Activated T-helper 1 cell treated with Interleukin-2 at 50 U/mL for 16 hours (primary cell): ENCODE results near the gene KLF13.

Source experiments
- DNase-seq: peaks from one replicate; pipeline ENCODE4 v3.0.0-alpha.2; 2020; ENCODE audit warnings: low read depth

KLF13 gene

DNA sequence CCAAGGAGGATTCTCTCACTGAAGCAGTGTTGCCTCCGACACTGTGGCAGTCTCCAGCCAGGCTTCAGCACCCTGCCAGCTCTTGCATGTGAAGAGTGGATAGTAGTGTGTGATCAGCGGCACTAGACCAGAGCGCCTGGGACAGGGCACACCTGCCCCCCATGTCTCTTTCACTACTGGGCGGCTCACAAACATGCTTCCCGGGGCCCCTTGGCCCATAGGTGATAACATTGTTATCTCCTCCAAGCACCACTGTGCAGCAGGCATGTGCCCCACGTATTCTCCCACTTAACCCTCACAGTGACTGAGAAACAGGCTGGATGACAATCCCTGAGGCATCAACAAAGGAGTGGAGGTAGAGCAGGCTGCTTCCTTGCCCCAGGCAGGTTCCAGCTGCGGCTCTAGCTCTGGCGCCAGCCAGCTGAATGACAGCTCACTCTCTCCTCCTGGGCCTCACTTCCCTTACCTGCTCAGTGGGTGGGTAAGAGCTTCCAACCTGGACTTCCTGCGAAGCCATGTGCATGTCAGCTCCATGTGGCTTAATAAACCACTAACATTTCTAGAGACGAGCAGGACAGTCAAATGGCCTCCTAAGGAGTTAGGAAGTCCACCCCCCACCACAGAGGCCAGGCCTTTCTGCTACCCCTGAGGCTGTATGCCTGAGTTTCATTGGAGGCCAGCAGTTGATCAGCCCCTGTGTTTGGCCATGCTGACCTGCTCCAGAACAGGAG lies 37.8 kb downstream of the KLF13 start:
- DNase-seq, result no peak

GRCh38 chr15:31365032-31365654 lies 38.5 kb downstream of the KLF13 start:
- DNase-seq, result no peak

- DNase-seq, result peak; percentile 61
These were observed 39.1 kb downstream of the KLF13 start for GRCh38 chr15:31365655-31366127.

GRCh38 chr15:31366169-31366734 lies 39.6 kb downstream of the KLF13 start:
- no peak for DNase-seq

- no peak for DNase-seq
These were observed 40.5 kb downstream of the KLF13 start for GRCh38 chr15:31367021-31367729.

- no peak for DNase-seq
These were observed 41.2 kb downstream of the KLF13 start for GRCh38 chr15:31367730-31368344.

- no peak for DNase-seq
These were observed 43.1 kb downstream of the KLF13 start for GRCh38 chr15:31369727-31370126.

GRCh38 chr15:31371520-31372240 lies 45.0 kb downstream of the KLF13 start:
- no peak for DNase-seq

DNA sequence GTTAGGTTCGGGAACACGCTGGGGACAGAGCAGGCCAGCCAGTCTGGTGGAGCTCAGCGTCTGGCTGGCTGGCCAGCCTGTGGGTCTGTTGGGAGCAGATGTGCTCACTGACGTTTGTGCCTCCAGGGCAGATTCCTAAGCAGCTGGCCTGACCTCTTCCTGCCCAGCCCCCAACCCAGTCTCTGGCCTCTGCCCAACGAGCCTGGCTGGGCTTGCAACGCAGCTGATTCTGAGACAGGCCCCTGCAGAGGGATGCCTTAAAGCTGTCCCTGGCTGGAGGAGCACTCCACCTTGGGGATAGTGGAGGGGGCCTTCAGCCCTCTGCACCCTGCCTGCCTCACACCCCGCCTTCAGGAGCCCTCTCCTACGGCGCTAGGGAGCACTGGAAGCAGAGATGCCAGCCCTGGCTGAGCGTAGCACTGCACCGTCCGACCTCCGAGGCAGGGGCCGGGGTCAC lies 46.0 kb downstream of the KLF13 start:
- no peak for DNase-seq

DNA sequence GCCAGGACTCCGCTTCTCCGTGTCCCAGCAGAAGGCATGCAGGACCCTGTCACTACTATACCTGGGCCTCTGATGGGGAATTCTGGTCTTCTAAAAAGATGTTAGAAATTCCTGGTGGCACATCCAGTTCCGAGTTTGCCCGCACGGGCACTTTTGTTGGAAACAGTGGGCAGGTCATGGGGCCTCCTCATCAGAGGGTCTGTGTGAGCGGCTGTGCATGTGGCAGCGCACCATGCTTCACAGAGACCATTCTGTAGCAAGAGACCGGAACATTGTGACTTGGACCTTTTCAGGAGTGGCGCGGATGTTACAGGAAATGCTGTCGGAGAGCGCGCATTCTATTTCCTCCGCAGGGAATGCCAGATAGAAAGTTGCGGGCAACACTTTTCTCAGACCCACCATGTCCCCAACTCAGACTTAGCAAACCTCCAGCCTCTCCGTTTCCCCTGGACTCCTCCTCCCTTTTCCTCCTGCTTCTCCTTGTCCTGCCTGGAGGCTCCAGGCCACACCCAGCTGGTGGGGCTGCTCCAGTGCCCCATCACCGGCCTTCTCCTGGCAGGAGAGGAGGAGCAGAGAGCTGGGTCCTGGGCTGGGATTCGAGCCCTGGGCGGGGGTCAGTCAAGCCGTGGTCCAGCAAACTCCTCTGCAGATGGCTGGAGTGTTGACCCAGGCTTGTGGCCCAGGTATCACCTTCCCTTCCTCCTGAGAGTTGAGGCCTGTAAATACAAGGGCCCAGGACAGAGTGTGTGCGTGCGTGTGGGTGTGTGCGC lies 46.6 kb downstream of the KLF13 start:
- DNase-seq, result no peak

GRCh38 chr15:31373970-31374369 lies 47.3 kb downstream of the KLF13 start:
- DNase-seq, result no peak

DNA sequence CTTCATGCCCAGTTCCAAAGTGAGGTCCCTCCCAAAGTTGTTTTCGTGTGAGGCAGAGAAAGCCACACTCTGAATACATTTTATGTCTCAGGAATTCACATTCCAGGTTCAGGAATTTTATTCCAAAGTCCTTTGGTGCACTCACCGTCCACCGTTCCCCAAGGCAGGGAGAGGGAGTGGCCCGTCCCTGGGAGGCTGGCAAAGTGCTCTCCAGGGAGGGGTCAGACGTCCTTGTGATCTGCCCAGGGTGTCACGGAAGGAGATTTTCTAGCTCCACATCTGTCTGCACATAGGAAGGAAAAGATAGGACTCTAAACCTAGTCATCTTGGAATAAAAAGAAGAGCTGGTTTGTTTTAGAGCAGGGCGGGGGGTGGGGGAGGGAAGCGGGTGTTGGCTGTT lies 47.9 kb downstream of the KLF13 start:
- no peak for DNase-seq

- no peak for DNase-seq
These were observed 48.4 kb downstream of the KLF13 start for GRCh38 chr15:31374986-31375385.

GRCh38 chr15:31375772-31376171 lies 49.1 kb downstream of the KLF13 start:
- DNase-seq, result no peak

DNA sequence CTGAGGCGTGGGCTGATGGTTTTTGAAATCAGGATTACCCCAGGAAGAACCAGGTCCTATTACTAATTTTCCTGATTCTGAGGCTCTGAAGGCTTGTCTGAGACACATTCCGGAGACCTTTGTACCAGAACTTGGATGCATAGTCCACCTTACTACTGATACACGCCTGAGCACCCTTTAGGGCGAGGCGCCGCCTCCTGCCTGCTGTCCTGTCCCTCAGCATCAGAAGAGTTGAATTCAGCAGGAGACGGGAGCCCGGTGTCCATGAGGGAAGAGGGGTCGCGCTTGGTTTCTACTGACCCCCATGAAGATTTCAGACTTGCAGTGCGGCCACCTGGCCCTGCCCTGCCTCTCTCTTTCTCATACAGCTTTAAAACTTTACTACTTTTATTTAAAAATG lies 49.9 kb downstream of the KLF13 start:
- DNase-seq, result no peak

- DNase-seq, result no peak
These were observed 50.4 kb downstream of the KLF13 start for GRCh38 chr15:31377030-31377429.

DNA sequence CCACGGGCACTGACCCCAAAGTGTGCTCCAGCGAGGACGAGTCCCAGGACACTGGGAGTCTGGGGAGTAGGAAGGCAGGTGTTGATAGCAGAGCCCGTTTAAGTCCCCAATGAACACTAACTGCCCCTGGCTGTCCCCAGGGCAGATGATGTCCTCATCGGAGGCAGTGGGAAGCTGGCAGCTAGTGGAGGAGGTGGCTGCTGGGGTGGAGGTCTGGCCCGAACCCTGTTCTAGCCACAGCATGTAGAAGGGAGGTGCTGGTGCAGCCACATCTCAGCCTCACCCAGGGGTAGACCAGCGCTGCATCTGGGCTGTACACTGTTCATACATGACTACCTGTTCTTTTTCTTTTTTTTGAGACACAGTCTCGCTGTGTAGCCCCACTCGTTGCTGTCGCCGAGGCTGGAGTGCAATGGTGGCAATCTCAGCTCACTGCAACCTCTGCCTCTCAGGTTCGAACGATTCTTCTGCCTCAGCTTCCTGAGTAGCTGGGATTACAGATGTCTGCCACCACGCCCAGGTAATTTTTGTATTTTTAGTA lies 51.8 kb downstream of the KLF13 start:
- no peak for DNase-seq

- no peak for DNase-seq
These were observed 52.4 kb downstream of the KLF13 start for GRCh38 chr15:31379042-31379441.

DNA sequence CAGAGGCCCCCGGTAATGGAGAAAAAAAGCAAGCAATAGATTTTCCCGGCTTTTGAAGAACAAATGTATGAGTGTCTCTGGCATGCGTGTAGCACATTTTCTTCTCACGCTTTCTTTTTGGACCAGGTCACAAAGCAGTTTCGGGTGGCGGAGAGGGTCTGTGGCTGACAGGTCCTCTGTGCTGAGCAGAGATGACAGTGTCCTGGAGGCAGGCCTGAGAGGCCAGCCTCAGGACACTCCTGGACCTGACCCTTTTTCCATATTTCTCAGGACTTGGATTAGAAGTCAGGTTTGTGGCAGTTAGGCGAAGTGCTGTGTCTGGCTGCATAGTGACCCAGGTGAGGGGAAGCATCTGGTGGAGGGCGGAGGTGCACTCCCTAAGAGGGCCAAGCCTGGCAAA lies 52.9 kb downstream of the KLF13 start:
- DNase-seq, result no peak
